ENCODE measurements around the gene SLC43A2. TPM values are rescaled to one million over a fixed set of nuclear protein-coding genes. Genes with fewer than 3 reads are reported as not detected.

SLC43A2 gene
- total and polyA plus RNA-seq, 2 of the 13 experiments (the other 11 are each of a cell fraction or from before 2014, with no cell fraction given): 7.3 to 20.0 TPM

- TF ChIP-seq SMC3 (IDR thresholded peaks at IDR 0.05; ENCODE audit: low read length) (peak; percentile 35; the same call in 1 of the 2 replicates), HMGXB4 (CRISPR knock-in tag; IDR thresholded peaks at IDR 0.05; ENCODE audit: borderline replicate concordance in 1 of 2, low read depth in 1 of 2) (peak; percentile 31 to 42; a peak in 2 of 4 replicates), THRA (CRISPR knock-in tag; IDR thresholded peaks at IDR 0.05; ENCODE audit: borderline replicate concordance) (0 out of 2 replicates have a peak, but pooled peaks have one; percentile 34), USF2 (IDR thresholded peaks at IDR 0.05; ENCODE audit: low read depth, low read length) (no peak), USF2 (CRISPR knock-in tag; IDR thresholded peaks at IDR 0.05; ENCODE audit: borderline replicate concordance) (0 out of 2 replicates have a peak, but pooled peaks have one; percentile 43), ZNF687 (CRISPR knock-in tag; IDR thresholded peaks at IDR 0.05) (peak; percentile 56), ZNF280B (CRISPR knock-in tag; IDR thresholded peaks at IDR 0.05; ENCODE audit: borderline replicate concordance) (no peak), POLR2AphosphoS2 (IDR thresholded peaks at IDR 0.05; ENCODE audit: low read depth, low read length) (no peak), ZNF788 (CRISPR knock-in tag; IDR thresholded peaks at IDR 0.05; ENCODE audit: borderline replicate concordance) (0 out of 2 replicates have a peak, but pooled peaks have one; percentile 25), MEIS2 (CRISPR knock-in tag; IDR thresholded peaks at IDR 0.05) (peak; percentile 19; the same call in 1 of the 2 replicates), YY1 (IDR thresholded peaks at IDR 0.05; ENCODE audit: insufficient read depth, insufficient replicate concordance, low read depth, low read length) (peak; percentile 39)
Measured at GRCh38 chr17:1629504-1630310, 1.1 kb upstream of the SLC43A2 start (continued).

Measured in HepG2 (cell line).